Kidney (tissue), 2 donors: ENCODE results near the gene VSNL1. TPM values are rescaled to one million over a fixed set of nuclear protein-coding genes. Genes with fewer than 3 reads are reported as not detected.

Experiments used
- polyA plus RNA-seq: library from polyadenylated mRNA; stranded (reverse); fragments of 350-450 nt; fragmentation: Illumina TruSeq; extraction: RNeasy Lipid Tissue Mini Kit (QIAGEN cat#74804); gene quantifications from one replicate; pipeline ENCODE4 v1.2.3, GENCODE V29; 2014; ENCODE audit warnings: low read depth, low replicate concordance; ENCODE audit not compliant: insufficient read depth
- total RNA-seq: library from RNA; stranded (reverse); fragmentation: NEBNext Ultra II Directional; extraction: Animal tissue kit (Norgen Biotek cat#: 25700); gene quantifications from one replicate; pipeline ENCODE4 v1.2.1, GENCODE V29; 2021
- donor health status: DM: yes; HTN: yes; CAD: no.

The VSNL1 gene
- total and polyA plus RNA-seq, 2 donors from 2014 or later, result 0.44 to 1.0 TPM

Other genes starting within 250 kb of the VSNL1 start
- gene RAD51AP2, start 22.3 kb upstream of the VSNL1 start, total RNA-seq, result not detected
- not detected for gene RAD51AP2, start 22.3 kb upstream of the VSNL1 start, polyA plus RNA-seq
- 16.3 TPM for gene SMC6, start 213.1 kb downstream of the VSNL1 start, total RNA-seq
- gene SMC6, start 213.1 kb downstream of the VSNL1 start, polyA plus RNA-seq, result 4.8 TPM
- 6.2 TPM for gene GEN1, start 213.4 kb downstream of the VSNL1 start, total RNA-seq
- gene GEN1, start 213.4 kb downstream of the VSNL1 start, polyA plus RNA-seq, result 1.4 TPM